ENCODE data around the gene C14orf180. TPM values are rescaled to one million over a fixed set of nuclear protein-coding genes. Genes with fewer than 3 reads are reported as not detected.

Gene C14orf180
- total RNA-seq, 3 donors from 2014 or later (not counting 1 experiment from before 2014, with no cell fraction given): not detected

DNA sequence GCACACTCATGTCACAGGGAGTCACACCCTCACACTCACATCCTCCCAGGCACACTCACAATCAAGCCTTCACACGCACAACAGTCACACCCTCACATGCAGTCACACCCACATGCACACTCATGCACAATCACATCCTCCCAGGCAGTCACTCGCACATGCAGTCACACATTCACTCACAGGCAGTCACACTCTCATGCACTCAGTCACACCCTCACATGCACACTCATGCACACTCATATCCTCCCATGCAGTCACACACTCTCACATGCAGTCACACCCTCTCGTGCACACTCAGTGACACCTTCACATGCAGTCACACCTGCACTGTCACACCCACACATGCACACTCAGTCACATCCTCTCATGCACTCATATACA, 12.7 kb downstream of the C14orf180 start:
- Histone ChIP-seq H3K27ac (ENCODE audit: low read length) (no peak overlapping the region), H3K9me3 (ENCODE audit: control insufficient read depth, insufficient read depth, low read length) (no peaks in the 10 kb centered on the region), H3K4me3 (ENCODE audit: low read length) (no peak overlapping the region), H3K4me1 (ENCODE audit: control insufficient read depth, insufficient read depth, low read length) (no peaks in the 10 kb centered on the region), H3K36me3 (ENCODE audit: control insufficient read depth, insufficient read depth, low read length) (no peaks in the 10 kb centered on the region), H3K27me3 (ENCODE audit: control insufficient read depth, insufficient read depth, low read length) (no peaks in the 10 kb centered on the region)
- intact Hi-C loops (cut with micrococcal nuclease): no loop called here
- TF ChIP-seq, protein P1, sequence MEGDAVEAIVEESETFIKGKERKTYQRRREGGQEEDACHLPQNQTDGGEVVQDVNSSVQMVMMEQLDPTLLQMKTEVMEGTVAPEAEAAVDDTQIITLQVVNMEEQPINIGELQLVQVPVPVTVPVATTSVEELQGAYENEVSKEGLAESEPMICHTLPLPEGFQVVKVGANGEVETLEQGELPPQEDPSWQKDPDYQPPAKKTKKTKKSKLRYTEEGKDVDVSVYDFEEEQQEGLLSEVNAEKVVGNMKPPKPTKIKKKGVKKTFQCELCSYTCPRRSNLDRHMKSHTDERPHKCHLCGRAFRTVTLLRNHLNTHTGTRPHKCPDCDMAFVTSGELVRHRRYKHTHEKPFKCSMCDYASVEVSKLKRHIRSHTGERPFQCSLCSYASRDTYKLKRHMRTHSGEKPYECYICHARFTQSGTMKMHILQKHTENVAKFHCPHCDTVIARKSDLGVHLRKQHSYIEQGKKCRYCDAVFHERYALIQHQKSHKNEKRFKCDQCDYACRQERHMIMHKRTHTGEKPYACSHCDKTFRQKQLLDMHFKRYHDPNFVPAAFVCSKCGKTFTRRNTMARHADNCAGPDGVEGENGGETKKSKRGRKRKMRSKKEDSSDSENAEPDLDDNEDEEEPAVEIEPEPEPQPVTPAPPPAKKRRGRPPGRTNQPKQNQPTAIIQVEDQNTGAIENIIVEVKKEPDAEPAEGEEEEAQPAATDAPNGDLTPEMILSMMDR (IDR thresholded peaks at IDR 0.05): no peak
- ATAC-seq (no peak), DNase-seq (no peak)
- WGBS (ENCODE audit: insufficient coverage): 62% methylated on average over 3 of the region's 3 CpGs
- Mint-ChIP-seq H3K4me1 (no peaks in the 10 kb centered on the region), H3K4me3 (no peak overlapping the region), H3K9me3 (no peaks in the 10 kb centered on the region), H3K36me3 (no peaks in the 10 kb centered on the region), H3K27ac (no peak overlapping the region), H3K27me3 (ENCODE audit: low read depth in 2 of 2) (peaks cover 0 to 2% of the 10 kb centered on the region in 2 donors)

DNA sequence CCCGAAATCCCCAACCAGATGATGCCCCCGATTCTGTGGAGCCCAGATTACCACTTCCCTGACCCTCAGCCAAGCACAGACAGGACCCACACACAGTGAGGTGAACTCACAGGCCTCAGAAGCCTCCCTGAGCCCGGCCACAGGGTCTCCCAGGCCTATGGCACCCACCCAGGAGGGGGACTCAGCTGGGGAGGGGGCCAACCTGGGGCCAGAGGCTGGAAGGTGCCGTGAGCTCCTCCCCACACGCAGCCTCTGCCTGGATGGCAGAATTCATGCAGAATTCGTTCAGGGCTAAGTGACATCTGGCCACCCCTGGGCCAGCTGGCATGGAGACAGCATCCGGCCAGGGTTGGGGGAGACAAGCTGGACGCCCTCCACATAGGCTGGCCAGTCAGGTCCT, 13.2 kb downstream of the C14orf180 start:
- Histone ChIP-seq H3K27ac (ENCODE audit: low read length) (no peak overlapping the region), H3K4me3 (ENCODE audit: low read length) (no peak overlapping the region), H3K36me3 (ENCODE audit: control insufficient read depth, insufficient read depth, low read length) (no peaks in the 10 kb centered on the region), H3K9me3 (ENCODE audit: control insufficient read depth, insufficient read depth, low read length) (no peaks in the 10 kb centered on the region), H3K27me3 (ENCODE audit: control insufficient read depth, insufficient read depth, low read length) (no peaks in the 10 kb centered on the region), H3K4me1 (ENCODE audit: control insufficient read depth, insufficient read depth, low read length) (no peaks in the 10 kb centered on the region)
- ATAC-seq (no peak), DNase-seq (no peak)
- no peak overlapping the region for H3K27ac Mint-ChIP-seq
- no peaks in the 10 kb centered on the region for H3K4me1 Mint-ChIP-seq
- no peak overlapping the region for H3K4me3 Mint-ChIP-seq
- WGBS (ENCODE audit: insufficient coverage): 70% methylated on average over 8 of the region's 8 CpGs
- no peaks in the 10 kb centered on the region for H3K9me3 Mint-ChIP-seq
- H3K27me3 Mint-ChIP-seq (ENCODE audit: low read depth in 2 of 2): peaks cover 0 to 2% of the 10 kb centered on the region in 2 donors
- TF ChIP-seq, protein P1 (IDR thresholded peaks at IDR 0.05): no peak
- no peaks in the 10 kb centered on the region for H3K36me3 Mint-ChIP-seq
- intact Hi-C loops (cut with micrococcal nuclease): no loop called here

DNA sequence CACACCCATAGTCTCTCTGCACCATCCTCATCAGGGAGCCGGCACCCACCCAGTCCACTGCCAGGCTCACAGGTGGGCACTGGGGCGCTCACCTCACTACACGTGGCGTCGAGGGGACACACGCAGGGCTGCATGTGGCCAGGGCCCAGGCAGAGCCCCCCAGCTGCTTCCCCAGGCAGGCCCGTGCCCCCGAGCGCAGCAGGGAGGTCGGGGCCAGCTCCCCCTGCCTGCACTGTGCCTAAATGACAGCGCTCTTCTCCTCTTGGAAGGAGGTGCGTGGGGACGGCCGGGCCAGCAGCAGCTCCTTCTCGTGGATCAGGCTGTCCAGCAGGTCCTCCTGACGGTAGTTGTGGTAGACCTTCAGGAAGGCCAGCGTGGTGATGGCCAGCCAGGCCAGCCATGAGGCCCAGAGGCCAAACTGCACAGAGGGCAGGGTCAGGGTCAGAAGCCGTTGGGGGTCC, 13.7 kb downstream of the C14orf180 start:
- Histone ChIP-seq H3K27me3 (ENCODE audit: control insufficient read depth, insufficient read depth, low read length) (no peaks in the 10 kb centered on the region), H3K4me1 (ENCODE audit: control insufficient read depth, insufficient read depth, low read length) (no peaks in the 10 kb centered on the region), H3K27ac (ENCODE audit: low read length) (no peak overlapping the region), H3K4me3 (ENCODE audit: low read length) (no peak overlapping the region), H3K9me3 (ENCODE audit: control insufficient read depth, insufficient read depth, low read length) (no peaks in the 10 kb centered on the region), H3K36me3 (ENCODE audit: control insufficient read depth, insufficient read depth, low read length) (no peaks in the 10 kb centered on the region)
- Mint-ChIP-seq H3K36me3 (no peaks in the 10 kb centered on the region), H3K9me3 (no peaks in the 10 kb centered on the region), H3K4me3 (no peak overlapping the region), H3K4me1 (no peaks in the 10 kb centered on the region), H3K27ac (no peak overlapping the region), H3K27me3 (ENCODE audit: low read depth in 2 of 2) (peaks cover 0 to 2% of the 10 kb centered on the region in 2 donors)
- intact Hi-C loops (cut with micrococcal nuclease): no loop called here
- no peak for ATAC-seq
- TF ChIP-seq, protein P1 (IDR thresholded peaks at IDR 0.05): no peak
- no peak for DNase-seq
- WGBS (ENCODE audit: insufficient coverage): 77% methylated on average over 18 of the region's 18 CpGs

DNA sequence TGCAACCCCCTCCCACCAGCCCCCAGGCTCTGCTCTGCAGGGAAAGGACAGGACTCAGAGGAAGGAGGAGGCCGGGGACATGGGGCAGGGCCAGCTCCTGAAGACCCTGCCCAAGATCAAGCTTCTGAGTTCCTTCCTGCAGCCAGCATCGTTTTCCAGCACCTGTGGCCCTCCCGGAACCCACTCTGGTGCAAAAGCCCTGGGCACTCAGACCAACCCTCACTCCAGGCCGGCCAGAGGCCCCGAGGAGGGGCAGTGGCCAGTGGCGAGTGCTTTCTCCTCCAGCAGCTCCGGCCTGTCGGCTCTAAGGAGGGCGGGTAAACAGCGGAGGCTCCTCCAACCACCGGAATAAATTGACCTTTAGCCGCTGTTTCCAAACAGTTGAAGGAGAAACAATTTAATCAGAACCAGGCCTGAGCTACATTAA, 14.2 kb downstream of the C14orf180 start:
- ATAC-seq (no peak), DNase-seq (no peak)
- no peaks in the 10 kb centered on the region for H3K9me3 Mint-ChIP-seq
- TF ChIP-seq, protein P1 (IDR thresholded peaks at IDR 0.05): no peak
- no peaks in the 10 kb centered on the region for H3K4me1 ChIP-seq (ENCODE audit: control insufficient read depth, insufficient read depth, low read length)
- H3K4me3 ChIP-seq (ENCODE audit: low read length): no peak overlapping the region
- no peaks in the 10 kb centered on the region for H3K36me3 ChIP-seq (ENCODE audit: control insufficient read depth, insufficient read depth, low read length)
- peaks cover 0 to 2% of the 10 kb centered on the region in 2 donors for H3K27me3 Mint-ChIP-seq (ENCODE audit: low read depth in 2 of 2)
- WGBS (ENCODE audit: insufficient coverage): 83% methylated on average over 12 of the region's 12 CpGs
- intact Hi-C loops (cut with micrococcal nuclease): no loop called here
- H3K27me3 ChIP-seq (ENCODE audit: control insufficient read depth, insufficient read depth, low read length): no peaks in the 10 kb centered on the region
- H3K36me3 Mint-ChIP-seq: no peaks in the 10 kb centered on the region
- no peak overlapping the region for H3K27ac ChIP-seq (ENCODE audit: low read length)
- H3K27ac Mint-ChIP-seq: no peak overlapping the region
- no peak overlapping the region for H3K4me3 Mint-ChIP-seq
- H3K9me3 ChIP-seq (ENCODE audit: control insufficient read depth, insufficient read depth, low read length): no peaks in the 10 kb centered on the region
- no peaks in the 10 kb centered on the region for H3K4me1 Mint-ChIP-seq
